ENCODE data around the gene CACUL1.

DNA sequence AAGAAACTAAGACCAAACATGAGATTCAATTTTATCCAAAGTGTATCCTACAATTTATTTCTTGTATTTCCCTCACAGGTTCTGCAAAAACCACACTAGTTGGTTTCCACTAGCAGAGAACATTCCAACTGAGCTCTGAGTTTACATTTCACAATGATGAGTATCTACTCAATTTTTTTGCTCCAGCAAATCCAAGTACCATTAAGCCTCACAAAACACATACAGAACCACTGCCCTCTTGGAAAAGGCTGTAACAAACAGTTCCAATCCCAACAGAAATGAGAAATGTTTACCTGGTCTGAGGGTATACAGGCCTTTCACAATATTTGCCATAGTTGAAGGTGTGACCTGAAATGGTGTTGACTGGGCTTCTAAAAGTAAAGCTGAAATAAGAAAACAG, 59.9 kb downstream of the CACUL1 start:
- TF ChIP-seq POLR2A (IDR thresholded peaks at IDR 0.05; ENCODE audit: low read depth, low read length) (no peak), EZH2 (IDR thresholded peaks at IDR 0.05; ENCODE audit: borderline replicate concordance, low read depth, low read length, severe bottlenecking) (no peak), MYC (IDR thresholded peaks at IDR 0.05; ENCODE audit: low read depth, low read length) (no peak), POLR2AphosphoS5 (IDR thresholded peaks at IDR 0.05; ENCODE audit: insufficient read depth, low read depth, low read length) (no peak)
- TF ChIP-seq, protein P1, sequence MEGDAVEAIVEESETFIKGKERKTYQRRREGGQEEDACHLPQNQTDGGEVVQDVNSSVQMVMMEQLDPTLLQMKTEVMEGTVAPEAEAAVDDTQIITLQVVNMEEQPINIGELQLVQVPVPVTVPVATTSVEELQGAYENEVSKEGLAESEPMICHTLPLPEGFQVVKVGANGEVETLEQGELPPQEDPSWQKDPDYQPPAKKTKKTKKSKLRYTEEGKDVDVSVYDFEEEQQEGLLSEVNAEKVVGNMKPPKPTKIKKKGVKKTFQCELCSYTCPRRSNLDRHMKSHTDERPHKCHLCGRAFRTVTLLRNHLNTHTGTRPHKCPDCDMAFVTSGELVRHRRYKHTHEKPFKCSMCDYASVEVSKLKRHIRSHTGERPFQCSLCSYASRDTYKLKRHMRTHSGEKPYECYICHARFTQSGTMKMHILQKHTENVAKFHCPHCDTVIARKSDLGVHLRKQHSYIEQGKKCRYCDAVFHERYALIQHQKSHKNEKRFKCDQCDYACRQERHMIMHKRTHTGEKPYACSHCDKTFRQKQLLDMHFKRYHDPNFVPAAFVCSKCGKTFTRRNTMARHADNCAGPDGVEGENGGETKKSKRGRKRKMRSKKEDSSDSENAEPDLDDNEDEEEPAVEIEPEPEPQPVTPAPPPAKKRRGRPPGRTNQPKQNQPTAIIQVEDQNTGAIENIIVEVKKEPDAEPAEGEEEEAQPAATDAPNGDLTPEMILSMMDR (IDR thresholded peaks at IDR 0.05; ENCODE audit: extremely low read depth in 1 of 2, insufficient read depth in 1 of 2, low read depth in 1 of 2, low read length in 2 of 2), result no peak
- TF ChIP-seq, protein P2, sequence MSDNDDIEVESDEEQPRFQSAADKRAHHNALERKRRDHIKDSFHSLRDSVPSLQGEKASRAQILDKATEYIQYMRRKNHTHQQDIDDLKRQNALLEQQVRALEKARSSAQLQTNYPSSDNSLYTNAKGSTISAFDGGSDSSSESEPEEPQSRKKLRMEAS (IDR thresholded peaks at IDR 0.05; ENCODE audit: insufficient read depth, insufficient read length), result no peak
